RWPE2 (cell line): ENCODE measurements around the gene PLA2G2E.
A peak's percentile ranks its signal among the peaks of the same experiment; 100 is the strongest.

Experiments
- ATAC-seq: fragments of 200-7000 bp; cut with Tn5 transposase; 3 replicates; pipeline ENCODE4 v1.9.1; 2021; ENCODE audit warnings: low read depth
- DNase-seq: peaks from one replicate; pipeline ENCODE4 v3.0.0-alpha.2; 2020; ENCODE audit warnings: low spot score
- H3K27ac ChIP-seq: fragments of 450-650 bp; 2 replicates; pipeline ENCODE4 v1.5.1; 2017; ENCODE audit warnings: mild to moderate bottlenecking; ENCODE audit not compliant: poor library complexity, severe bottlenecking
- H3K27me3 ChIP-seq: fragments of 250-450 bp; sonication (Bioruptor Pico); 2 replicates; pipeline ENCODE4 v1.5.1; 2021; ENCODE audit warnings: mild to moderate bottlenecking, moderate library complexity; ENCODE audit not compliant: insufficient read depth, poor library complexity, severe bottlenecking
- H3K36me3 ChIP-seq: fragments of 250-450 bp; sonication (Bioruptor Pico); 2 replicates; pipeline ENCODE4 v1.5.1; 2020; ENCODE audit warnings: low read depth, mild to moderate bottlenecking, moderate library complexity
- H3K4me1 ChIP-seq: fragments of 250-450 bp; sonication (Bioruptor Pico); 2 replicates; pipeline ENCODE4 v1.5.1; 2021; ENCODE audit warnings: mild to moderate bottlenecking, moderate library complexity; ENCODE audit not compliant: insufficient read depth, poor library complexity, severe bottlenecking
- H3K4me3 ChIP-seq: fragments of 250-450 bp; sonication (Bioruptor Pico); 2 replicates; pipeline ENCODE4 v1.5.1; 2021; ENCODE audit warnings: mild to moderate bottlenecking, moderate library complexity; ENCODE audit not compliant: severe bottlenecking
- H3K9me3 ChIP-seq: fragments of 250-450 bp; sonication (Bioruptor Pico); 2 replicates; pipeline ENCODE4 v1.5.1; 2021; ENCODE audit warnings: mild to moderate bottlenecking, moderate library complexity; ENCODE audit not compliant: severe bottlenecking
- CTCF ChIP-seq: fragments of 450-650 bp; IDR thresholded peaks from one replicate; pipeline ENCODE4 v1.5.1; 2017; ENCODE audit warnings: mild to moderate bottlenecking, moderate library complexity; ENCODE audit not compliant: poor library complexity, severe bottlenecking

The PLA2G2E gene

GRCh38 chr1:19954059-19954458, 30.6 kb upstream of the PLA2G2E start:
- H3K9me3 ChIP-seq: no peaks in the 10 kb centered on the region
- no peaks in the 10 kb centered on the region for H3K4me1 ChIP-seq
- TF ChIP-seq CTCF: no peak
- no peaks in the 10 kb centered on the region for H3K27me3 ChIP-seq
- H3K36me3 ChIP-seq: no peaks in the 10 kb centered on the region
- no peak overlapping the region for H3K4me3 ChIP-seq
- no peak overlapping the region for H3K27ac ChIP-seq
- ATAC-seq (no peak), DNase-seq (no peak)

- Histone ChIP-seq H3K9me3 (no peaks in the 10 kb centered on the region), H3K4me3 (no peak overlapping the region), H3K27ac (no peak overlapping the region), H3K36me3 (no peaks in the 10 kb centered on the region), H3K27me3 (no peaks in the 10 kb centered on the region), H3K4me1 (peaks cover 7% of the 10 kb centered on the region)
- peak; percentile 78 for DNase-seq
- no peak for TF ChIP-seq CTCF
- peak; percentile 100 for ATAC-seq
Measured at GRCh38 chr1:19949016-19949415, 25.6 kb upstream of the PLA2G2E start.

GRCh38 chr1:19946971-19947370, 23.6 kb upstream of the PLA2G2E start:
- Histone ChIP-seq H3K36me3 (no peaks in the 10 kb centered on the region), H3K4me1 (peaks cover 7% of the 10 kb centered on the region), H3K27me3 (no peaks in the 10 kb centered on the region), H3K27ac (no peak overlapping the region), H3K4me3 (no peak overlapping the region), H3K9me3 (no peaks in the 10 kb centered on the region)
- no peak for ATAC-seq
- TF ChIP-seq CTCF: no peak
- no peak for DNase-seq

- Histone ChIP-seq H3K36me3 (no peaks in the 10 kb centered on the region), H3K4me1 (peaks cover 7% of the 10 kb centered on the region), H3K27me3 (no peaks in the 10 kb centered on the region), H3K4me3 (no peak overlapping the region), H3K27ac (no peak overlapping the region), H3K9me3 (no peaks in the 10 kb centered on the region)
- DNase-seq: no peak
- no peak for TF ChIP-seq CTCF
- ATAC-seq: no peak
Measured at GRCh38 chr1:19946331-19946751, 22.9 kb upstream of the PLA2G2E start.

GRCh38 chr1:19945914-19946313, 22.5 kb upstream of the PLA2G2E start:
- no peaks in the 10 kb centered on the region for H3K27me3 ChIP-seq
- DNase-seq (no peak), ATAC-seq (no peak)
- H3K36me3 ChIP-seq: no peaks in the 10 kb centered on the region
- no peak for TF ChIP-seq CTCF
- H3K4me3 ChIP-seq: no peak overlapping the region
- no peak overlapping the region for H3K27ac ChIP-seq
- no peaks in the 10 kb centered on the region for H3K9me3 ChIP-seq
- H3K4me1 ChIP-seq: peaks cover 7% of the 10 kb centered on the region
